ENCODE data around the gene ITFG1. TPM values are rescaled to one million over a fixed set of nuclear protein-coding genes. Genes with fewer than 3 reads are reported as not detected.

Gene ITFG1
- total and polyA plus RNA-seq, 9 of the 15 experiments (the other 6 are each of a cell fraction or from before 2014, with no cell fraction given) = 17.1 to 83.5 (median 35.8) TPM

- no peak overlapping the region for H3K4me3 ChIP-seq
- peaks cover 84% of the 10 kb centered on the region for H3K79me2 ChIP-seq (ENCODE audit: control insufficient read depth, insufficient read depth, low read length)
- POLR2A ChIA-PET = interaction anchor here (1.0 to 2.0 kb wide), 5 partner anchors 14 to 88 kb away, joined by 3 to 5 read pairs (median 4); no protein-coding TSS in a partner anchor
- in situ Hi-C loops (cut with MboI) (no loop called here), intact Hi-C loops (cut with micrococcal nuclease) (loop anchor here (2.0 kb wide), 1 partner anchor 31 kb away; no protein-coding TSS in a partner anchor)
- peak overlapping the region in 1 of 2 experiments; percentile 52; a peak in 2 of 4 replicates for H3K9ac ChIP-seq (ENCODE audit: insufficient read depth in 1 of 2, low read depth in 2 of 2, low read length in 2 of 2)
- H3K9me1 ChIP-seq (ENCODE audit: control insufficient read depth, insufficient read depth, low read length) = no peaks in the 10 kb centered on the region
- no peaks in the 10 kb centered on the region for H4K20me1 ChIP-seq (replicated peaks; ENCODE audit: control insufficient read depth, insufficient read depth, low read length)
- H3K4me1 ChIP-seq (replicated peaks in 1 of 2; ENCODE audit: control insufficient read depth in 2 of 2, insufficient read depth in 2 of 2, low read length in 2 of 2) = peaks cover 4 to 30% of the 10 kb centered on the region in 2 experiments
- H3K36me3 ChIP-seq (ENCODE audit: control insufficient read depth, insufficient read depth, low read length) = peaks cover 23% of the 10 kb centered on the region
- DNase-seq (ENCODE audit: extremely low read depth in 1 of 4, low spot score in 3 of 4) (no peak), FAIRE-seq (no peak), ATAC-seq (peak; percentile 23; the same call in 1 of the 3 replicates)
- H3K9me3 ChIP-seq (replicated peaks; ENCODE audit: control insufficient read depth, insufficient read depth, low read depth, low read length) = peaks cover 12% of the 10 kb centered on the region
- no peaks in the 10 kb centered on the region for H3K27me3 ChIP-seq (ENCODE audit: control insufficient read depth in 2 of 2, insufficient read depth in 2 of 2, low read length in 2 of 2)
- H3K27ac ChIP-seq (ENCODE audit: extremely low read depth, low read depth, low read length) = peak overlapping the region; percentile 86
- H2AFZ ChIP-seq (ENCODE audit: low read depth, low read length) = peak overlapping the region; percentile 56; the same call in 1 of the 2 replicates
- WGBS (ENCODE audit: insufficient coverage, low coverage, missing lambda C conversion rate) = 37% methylated on average over 9 of the region's 9 CpGs
- CTCF ChIA-PET (ENCODE audit: low intra/inter-chr PET ratio) = no interaction called here
- BruUV-seq (replicated peaks) = TSS peak; percentile 37
- peak overlapping the region; percentile 45; the same call in 1 of the 2 replicates for H3K4me2 ChIP-seq (ENCODE audit: insufficient read depth, low read length)
- TF ChIP-seq ZNF239 (CRISPR knock-in tag; IDR thresholded peaks at IDR 0.05) (no peak), CEBPG (CRISPR knock-in tag; IDR thresholded peaks at IDR 0.05) (no peak), CEBPG (tag; conservative IDR thresholded peaks at IDR 0.05 in 1 of 2, IDR thresholded peaks at IDR 0.05 in 1 of 2) (no peak), ZBTB1 (CRISPR knock-in tag; IDR thresholded peaks at IDR 0.05; ENCODE audit: borderline replicate concordance, low read depth) (no peak), TRIM24 (IDR thresholded peaks at IDR 0.05) (no peak), TEAD1 (CRISPR knock-in tag; IDR thresholded peaks at IDR 0.05) (no peak), ZBTB40 (IDR thresholded peaks at IDR 0.05) (0 out of 2 replicates have a peak, but pooled peaks have one; percentile 16), ZBTB40 (CRISPR knock-in tag; IDR thresholded peaks at IDR 0.05) (no peak), GTF2E2 (tag; IDR thresholded peaks at IDR 0.05) (peak; percentile 36; the same call in 1 of the 2 replicates), NFE2L1 (tag; IDR thresholded peaks at IDR 0.05; ENCODE audit: borderline replicate concordance, low read depth) (no peak), ZNF717 (CRISPR knock-in tag; IDR thresholded peaks at IDR 0.05) (no peak), FOSL1 (tag; conservative IDR thresholded peaks at IDR 0.05) (peak; percentile 33)
Observed at GRCh38 chr16:47493381-47494337, 32.8 kb upstream of the ITFG1 start.
